SK-N-MC (cell line): Measurements from ENCODE around the gene MTR.

Source experiments
- EZH2 ChIP-seq: fragments of 200-600 bp; sonication (generic); IDR thresholded peaks from one replicate; pipeline ENCODE4 v1.6.1; 2017; ENCODE audit warnings: antibody characterized with exemption
- POLR2AphosphoS5 ChIP-seq: IDR thresholded peaks from 2 replicates; pipeline ENCODE4 v1.6.1; 2012; ENCODE audit warnings: mild to moderate bottlenecking, low read depth, low read length, borderline replicate concordance

DNA sequence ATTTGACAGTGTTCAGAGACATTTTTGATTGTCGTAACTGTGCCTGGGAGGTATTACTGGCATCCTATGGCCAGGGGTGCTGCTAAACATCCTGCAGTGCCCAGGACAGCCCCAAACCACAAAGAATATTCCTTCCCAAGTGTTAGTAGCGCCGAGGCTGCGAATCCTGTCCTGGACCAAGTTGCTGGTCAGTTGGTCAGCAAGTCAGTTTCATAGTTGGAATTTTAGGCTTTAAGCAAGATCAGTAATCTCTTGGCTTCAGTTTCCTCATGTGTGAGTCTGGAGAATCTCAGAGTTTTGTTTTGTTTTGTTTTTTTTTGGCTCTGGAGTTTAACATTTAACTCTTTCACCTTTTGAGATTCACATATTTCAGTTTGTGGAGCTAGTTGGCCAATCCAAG is 65.0 kb downstream of the MTR start:
- TF ChIP-seq POLR2AphosphoS5, result no peak
- no peak for TF ChIP-seq EZH2
